Osteocyte (in vitro differentiated cells): ENCODE data around the gene ZNF169. TPM values are rescaled to one million over a fixed set of nuclear protein-coding genes. Genes with fewer than 3 reads are reported as not detected.
"Not testable (repeated sequence)": the region's sequence is repeated elsewhere in the genome, so short reads cannot be mapped to it uniquely, and the experiment has no call there.

Experiments
- DNase-seq: peaks from one replicate; pipeline ENCODE4 v3.0.0; 2021; ENCODE audit warnings: mixed read lengths; ENCODE audit not compliant: unreplicated experiment; ENCODE audit errors: extremely low spot score
- H3K27ac Mint-ChIP-seq: one replicate; pipeline ENCODE4 v1.8.0; 2021; ENCODE audit warnings: mild to moderate bottlenecking, mixed read lengths; ENCODE audit not compliant: unreplicated experiment
- H3K27me3 Mint-ChIP-seq: one replicate; pipeline ENCODE4 v1.8.0; 2021; ENCODE audit warnings: mixed read lengths; ENCODE audit not compliant: unreplicated experiment
- H3K36me3 Mint-ChIP-seq: one replicate; pipeline ENCODE4 v1.8.0; 2021; ENCODE audit warnings: mixed read lengths; ENCODE audit not compliant: unreplicated experiment
- H3K4me1 Mint-ChIP-seq: one replicate; pipeline ENCODE4 v1.8.0; 2021; ENCODE audit warnings: mixed read lengths; ENCODE audit not compliant: unreplicated experiment
- H3K4me3 Mint-ChIP-seq: one replicate; pipeline ENCODE4 v1.8.0; 2021; ENCODE audit warnings: mild to moderate bottlenecking, moderate library complexity, mixed read lengths; ENCODE audit not compliant: unreplicated experiment
- H3K9me3 Mint-ChIP-seq: one replicate; pipeline ENCODE4 v1.8.0; 2021; ENCODE audit warnings: mixed read lengths; ENCODE audit not compliant: unreplicated experiment
- total RNA-seq: library from RNA; stranded (reverse); gene quantifications from 2 replicates; pipeline ENCODE4 v1.2.1, GENCODE V29; 2021
- TF ChIP-seq, protein P1 (sequence below): fragments of 200-600 bp; sonication (generic); IDR thresholded peaks from 2 replicates; pipeline ENCODE4 v1.5.0; 2021; ENCODE audit warnings: antibody characterized with exemption, mild to moderate bottlenecking, moderate library complexity

Gene ZNF169
- total RNA-seq, 1 donor from 2014 or later = 4.7 TPM

DNA sequence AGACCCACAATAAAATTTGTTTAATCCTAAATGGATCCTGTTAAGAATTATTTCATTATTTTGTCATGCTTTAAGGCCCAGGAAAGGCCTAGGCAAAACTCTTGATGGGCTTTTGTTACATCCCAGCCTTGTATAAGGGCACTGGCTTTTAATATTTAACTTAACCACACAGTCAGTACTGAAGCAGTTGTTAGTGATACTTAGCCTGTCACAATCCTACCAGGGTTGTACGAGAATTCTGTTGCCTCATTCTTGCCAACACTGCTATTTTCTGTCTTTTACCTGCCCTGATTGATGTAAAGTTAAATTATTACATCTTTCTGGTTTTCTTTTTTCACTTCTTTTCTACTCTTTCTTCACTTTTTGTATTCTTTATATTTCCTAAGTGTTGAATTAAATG is 10.9 kb downstream of the ZNF169 start:
- H3K36me3 Mint-ChIP-seq = peaks cover 6% of the 10 kb centered on the region
- TF ChIP-seq, protein P1, sequence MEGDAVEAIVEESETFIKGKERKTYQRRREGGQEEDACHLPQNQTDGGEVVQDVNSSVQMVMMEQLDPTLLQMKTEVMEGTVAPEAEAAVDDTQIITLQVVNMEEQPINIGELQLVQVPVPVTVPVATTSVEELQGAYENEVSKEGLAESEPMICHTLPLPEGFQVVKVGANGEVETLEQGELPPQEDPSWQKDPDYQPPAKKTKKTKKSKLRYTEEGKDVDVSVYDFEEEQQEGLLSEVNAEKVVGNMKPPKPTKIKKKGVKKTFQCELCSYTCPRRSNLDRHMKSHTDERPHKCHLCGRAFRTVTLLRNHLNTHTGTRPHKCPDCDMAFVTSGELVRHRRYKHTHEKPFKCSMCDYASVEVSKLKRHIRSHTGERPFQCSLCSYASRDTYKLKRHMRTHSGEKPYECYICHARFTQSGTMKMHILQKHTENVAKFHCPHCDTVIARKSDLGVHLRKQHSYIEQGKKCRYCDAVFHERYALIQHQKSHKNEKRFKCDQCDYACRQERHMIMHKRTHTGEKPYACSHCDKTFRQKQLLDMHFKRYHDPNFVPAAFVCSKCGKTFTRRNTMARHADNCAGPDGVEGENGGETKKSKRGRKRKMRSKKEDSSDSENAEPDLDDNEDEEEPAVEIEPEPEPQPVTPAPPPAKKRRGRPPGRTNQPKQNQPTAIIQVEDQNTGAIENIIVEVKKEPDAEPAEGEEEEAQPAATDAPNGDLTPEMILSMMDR = no peak
- H3K4me3 Mint-ChIP-seq = no peak overlapping the region
- H3K27ac Mint-ChIP-seq = no peak overlapping the region
- peaks cover 1% of the 10 kb centered on the region for H3K4me1 Mint-ChIP-seq
- DNase-seq = no peak
- no peaks in the 10 kb centered on the region for H3K9me3 Mint-ChIP-seq
- no peaks in the 10 kb centered on the region for H3K27me3 Mint-ChIP-seq

DNA sequence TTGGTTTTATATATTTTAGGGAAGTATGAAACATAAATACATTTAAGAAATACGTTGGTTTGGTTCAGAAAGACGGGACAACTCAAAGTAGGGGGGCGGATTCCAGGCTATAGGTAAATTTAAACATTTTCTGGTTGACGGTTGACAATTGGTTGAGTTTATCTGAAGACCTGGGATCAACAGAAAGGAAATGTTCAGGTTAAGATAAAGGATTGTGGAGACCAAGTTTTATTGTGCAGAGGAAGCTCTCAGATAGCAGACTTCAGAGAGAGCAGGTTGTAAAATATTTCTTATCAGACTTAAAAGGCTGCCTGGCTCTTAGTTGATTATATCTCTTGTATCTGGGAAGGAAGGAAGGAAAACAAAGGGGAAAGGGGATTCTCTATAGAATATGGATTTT is 17.9 kb downstream of the ZNF169 start:
- H3K27ac Mint-ChIP-seq, H3K4me3 Mint-ChIP-seq, H3K4me1 Mint-ChIP-seq, H3K27me3 Mint-ChIP-seq, DNase-seq, H3K9me3 Mint-ChIP-seq: not testable (repeated sequence)
- peaks cover 40% of the 10 kb centered on the region for H3K36me3 Mint-ChIP-seq

DNA sequence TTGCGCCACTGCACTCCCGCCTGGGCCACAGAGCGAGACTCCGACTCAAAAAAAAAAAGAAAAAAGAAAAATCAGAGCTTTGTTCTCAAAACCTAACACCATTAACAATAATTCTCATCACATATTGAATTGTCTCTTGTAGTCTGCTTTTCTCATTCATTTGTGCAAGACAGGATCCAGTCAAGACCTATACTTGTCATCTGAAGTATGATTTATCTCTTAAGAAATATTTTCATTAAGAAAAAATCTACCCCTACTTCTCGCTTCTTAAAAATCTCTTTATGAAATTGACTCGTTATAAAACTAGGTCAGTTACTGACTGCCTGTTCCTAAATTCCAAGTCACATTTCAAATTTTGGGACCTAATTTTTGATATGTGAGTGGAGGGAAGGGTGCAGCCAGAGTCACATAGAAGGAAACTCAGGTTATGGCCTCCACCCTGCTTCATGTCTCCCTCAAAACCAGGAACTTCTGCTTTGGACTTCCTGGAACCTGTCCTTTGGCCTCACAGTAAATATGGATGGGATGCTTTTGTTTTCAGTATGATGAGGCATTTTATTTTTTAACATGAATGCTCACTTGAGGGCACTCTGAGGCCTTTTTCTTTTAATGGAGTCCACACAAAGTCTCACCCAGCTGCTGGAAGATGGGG is 18.9 kb downstream of the ZNF169 start:
- Mint-ChIP-seq H3K27ac (no peak overlapping the region), H3K36me3 (peaks cover 45% of the 10 kb centered on the region), H3K4me1 (no peaks in the 10 kb centered on the region), H3K9me3 (peaks cover 10% of the 10 kb centered on the region), H3K4me3 (no peak overlapping the region), H3K27me3 (no peaks in the 10 kb centered on the region)
- DNase-seq = no peak
- TF ChIP-seq, protein P1 = no peak

- peaks cover 10% of the 10 kb centered on the region for H3K9me3 Mint-ChIP-seq
- H3K27ac Mint-ChIP-seq = no peak overlapping the region
- peaks cover 2% of the 10 kb centered on the region for H3K4me1 Mint-ChIP-seq
- DNase-seq = no peak
- H3K27me3 Mint-ChIP-seq = no peaks in the 10 kb centered on the region
- TF ChIP-seq, protein P1 = no peak
- H3K36me3 Mint-ChIP-seq = peaks cover 45% of the 10 kb centered on the region
- no peak overlapping the region for H3K4me3 Mint-ChIP-seq
Measured at GRCh38 chr9:94280409-94280989, 21.4 kb downstream of the ZNF169 start.

GRCh38 chr9:94281101-94281500 is 22.0 kb downstream of the ZNF169 start:
- Mint-ChIP-seq H3K27me3 (no peaks in the 10 kb centered on the region), H3K27ac (no peak overlapping the region), H3K9me3 (peaks cover 10% of the 10 kb centered on the region), H3K4me3 (no peak overlapping the region), H3K4me1 (peaks cover 4% of the 10 kb centered on the region), H3K36me3 (peaks cover 45% of the 10 kb centered on the region)
- TF ChIP-seq, protein P1 = no peak
- DNase-seq = no peak
